ENCODE results near the gene FERMT2.

The FERMT2 gene

DNA sequence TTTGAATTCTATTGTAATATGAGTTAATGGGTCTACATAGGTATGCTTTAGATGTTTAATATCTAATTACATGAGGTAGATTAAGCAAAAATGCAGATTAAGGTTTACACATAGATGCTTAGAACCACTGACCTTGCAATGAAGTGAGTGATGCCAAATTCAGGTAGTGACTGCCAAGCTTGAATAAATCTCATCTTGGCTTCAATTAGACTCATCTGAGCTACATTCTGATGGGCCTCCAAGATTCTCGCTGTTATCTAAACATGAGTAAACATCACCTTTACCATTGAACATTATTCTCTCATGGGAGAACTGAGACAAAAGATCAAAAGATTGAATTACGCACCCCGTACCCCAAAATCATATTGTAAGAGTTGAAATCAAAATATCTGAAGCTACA is 90.6 kb downstream of the FERMT2 start:
- no peak for DNase-seq

DNA sequence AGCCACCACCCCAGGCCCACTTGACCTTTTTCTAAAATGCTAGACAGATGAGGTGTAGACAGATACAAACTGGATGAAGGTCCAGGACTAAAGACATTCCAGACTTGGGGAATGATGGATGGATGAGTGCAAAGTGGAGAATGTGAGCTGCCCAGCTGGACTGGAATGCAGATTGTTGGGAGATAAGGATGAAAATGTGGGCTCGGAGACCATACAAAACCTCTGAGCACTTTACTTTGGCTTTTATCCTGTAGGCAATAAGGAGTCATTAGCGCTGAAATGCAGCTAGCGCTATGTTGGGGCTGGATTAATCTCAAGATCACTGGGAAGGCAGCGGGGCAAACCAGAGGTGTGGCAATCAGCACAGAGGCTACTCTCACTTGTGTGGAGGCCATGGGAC is 94.7 kb downstream of the FERMT2 start:
- no peak for DNase-seq

DNA sequence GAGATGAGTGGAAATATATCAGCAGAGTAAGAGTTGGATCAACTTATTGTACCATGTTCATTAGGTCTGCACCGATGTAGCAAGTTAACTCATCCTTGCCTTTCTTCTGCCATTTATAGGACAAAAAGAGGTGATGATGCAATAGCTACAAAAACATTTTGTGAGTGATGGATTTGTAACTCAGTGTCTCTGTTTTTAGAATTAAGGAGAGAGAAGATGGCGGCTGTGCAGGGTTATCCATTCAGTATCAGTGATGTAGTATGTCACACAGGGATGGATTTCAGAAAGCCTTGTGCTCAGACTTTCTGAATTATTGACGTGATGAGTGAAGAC is 97.4 kb downstream of the FERMT2 start:
- DNase-seq = no peak

DNA sequence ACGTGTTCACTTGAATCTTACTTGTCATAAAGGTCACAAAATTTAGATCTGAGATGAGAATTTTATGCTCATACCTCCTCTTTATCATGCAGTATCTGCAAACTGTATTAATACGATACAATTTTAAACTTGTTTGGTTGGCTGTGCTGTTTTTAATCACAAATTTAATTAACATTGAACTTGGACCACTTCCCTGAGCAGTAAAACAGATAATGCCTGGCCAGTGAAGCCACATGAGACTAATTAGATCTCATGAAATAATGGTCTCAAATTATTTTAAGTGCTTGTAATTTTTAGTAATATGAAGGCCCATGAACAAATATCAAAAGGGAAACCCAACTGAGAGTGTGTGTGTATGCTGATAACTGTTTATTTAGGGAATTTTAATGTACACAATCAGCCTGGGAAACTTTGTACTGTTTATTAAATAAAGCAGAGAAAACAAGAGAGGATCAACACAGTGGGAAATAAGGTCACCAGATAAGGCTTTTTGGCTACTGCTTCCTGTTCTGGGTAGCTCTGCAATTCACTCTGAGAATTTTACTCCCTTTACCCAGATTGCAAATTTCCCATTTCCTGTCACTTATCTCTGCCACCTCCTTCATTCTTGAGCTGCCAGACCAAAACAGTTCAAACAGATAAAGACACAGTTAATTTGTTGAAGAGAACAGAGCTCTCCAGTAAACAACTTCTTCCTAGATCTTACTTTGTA is 97.9 kb downstream of the FERMT2 start:
- no peak for DNase-seq

DNA sequence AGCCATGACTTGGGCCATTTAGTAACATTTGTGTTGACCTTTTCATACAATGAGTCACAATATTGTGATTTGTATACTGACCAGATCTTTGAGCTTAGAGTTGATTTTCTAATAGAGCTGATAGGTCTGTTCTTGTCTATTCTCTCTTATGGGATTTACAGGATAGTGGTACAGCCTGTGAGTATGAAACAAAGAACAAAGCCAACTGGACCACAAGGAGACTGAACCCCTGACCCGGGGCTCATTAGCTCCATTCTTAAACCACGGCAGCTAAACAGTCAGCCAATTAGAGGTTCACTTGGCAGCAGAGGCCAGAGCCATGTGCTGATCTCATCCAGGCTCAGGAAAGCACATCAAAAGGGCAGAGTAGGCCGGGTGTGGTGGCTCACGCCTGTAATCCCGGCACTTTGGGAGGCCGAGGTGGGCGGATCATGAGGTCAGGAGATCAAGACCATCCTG is 100.4 kb downstream of the FERMT2 start:
- no peak for DNase-seq

DNA sequence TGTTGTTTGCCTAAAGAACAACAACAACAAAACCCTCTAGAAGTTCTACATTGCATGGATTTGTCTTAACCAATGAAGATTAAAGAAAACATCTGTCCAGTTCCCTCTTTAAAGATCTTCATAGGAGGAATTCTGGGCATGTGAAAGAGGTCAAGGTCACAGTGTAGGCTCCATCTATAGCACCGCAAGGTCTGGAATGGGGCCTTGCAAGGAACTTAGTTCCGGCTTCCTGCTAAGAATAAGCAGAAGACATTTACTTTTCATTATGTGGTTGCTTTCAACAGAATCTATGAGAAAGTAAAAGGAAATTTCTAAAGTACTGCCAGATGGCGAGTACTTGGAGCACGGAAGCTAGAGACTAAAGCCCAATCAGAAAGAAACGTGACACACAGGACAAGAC is 102.2 kb downstream of the FERMT2 start:
- no peak for DNase-seq

DNA sequence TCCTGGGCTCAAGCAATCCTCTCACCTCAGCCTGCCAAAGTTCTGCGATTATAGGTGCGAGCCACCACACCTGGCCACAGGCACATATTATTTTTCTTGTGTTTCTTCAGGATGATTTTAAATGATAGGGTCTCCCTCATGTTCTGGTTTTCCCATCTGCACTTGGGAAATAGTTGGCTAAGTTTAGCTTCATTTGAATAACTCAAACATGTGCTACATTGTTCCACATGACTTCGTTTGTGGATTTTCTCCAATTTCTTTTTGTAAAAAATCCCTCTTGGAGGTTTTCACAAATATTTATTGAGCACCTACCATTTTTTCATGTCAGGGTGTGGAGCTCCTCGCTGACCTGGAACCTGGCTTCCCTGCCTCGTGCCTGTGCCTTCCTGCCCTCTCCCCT is 104.3 kb downstream of the FERMT2 start:
- no peak for DNase-seq

DNA sequence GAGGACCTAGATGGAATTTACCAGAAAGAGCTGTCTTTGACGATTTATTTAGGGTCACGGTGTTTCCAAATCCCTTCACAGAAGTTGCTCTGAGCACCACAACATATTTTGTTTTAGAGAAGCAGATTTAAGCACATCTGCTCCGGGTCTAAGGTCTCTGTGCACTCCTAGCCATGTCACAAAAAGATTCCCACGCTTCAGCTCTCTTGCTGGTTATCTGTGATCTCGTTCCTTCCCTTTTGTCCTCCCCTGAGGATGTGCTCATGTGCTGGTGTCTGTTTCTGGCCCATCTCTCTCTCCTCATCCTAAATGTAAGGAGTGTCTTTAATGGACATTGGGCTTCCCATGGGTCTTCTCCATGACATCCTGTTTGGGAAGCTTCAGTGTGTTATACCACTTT is 105.8 kb downstream of the FERMT2 start:
- DNase-seq = no peak

DNA sequence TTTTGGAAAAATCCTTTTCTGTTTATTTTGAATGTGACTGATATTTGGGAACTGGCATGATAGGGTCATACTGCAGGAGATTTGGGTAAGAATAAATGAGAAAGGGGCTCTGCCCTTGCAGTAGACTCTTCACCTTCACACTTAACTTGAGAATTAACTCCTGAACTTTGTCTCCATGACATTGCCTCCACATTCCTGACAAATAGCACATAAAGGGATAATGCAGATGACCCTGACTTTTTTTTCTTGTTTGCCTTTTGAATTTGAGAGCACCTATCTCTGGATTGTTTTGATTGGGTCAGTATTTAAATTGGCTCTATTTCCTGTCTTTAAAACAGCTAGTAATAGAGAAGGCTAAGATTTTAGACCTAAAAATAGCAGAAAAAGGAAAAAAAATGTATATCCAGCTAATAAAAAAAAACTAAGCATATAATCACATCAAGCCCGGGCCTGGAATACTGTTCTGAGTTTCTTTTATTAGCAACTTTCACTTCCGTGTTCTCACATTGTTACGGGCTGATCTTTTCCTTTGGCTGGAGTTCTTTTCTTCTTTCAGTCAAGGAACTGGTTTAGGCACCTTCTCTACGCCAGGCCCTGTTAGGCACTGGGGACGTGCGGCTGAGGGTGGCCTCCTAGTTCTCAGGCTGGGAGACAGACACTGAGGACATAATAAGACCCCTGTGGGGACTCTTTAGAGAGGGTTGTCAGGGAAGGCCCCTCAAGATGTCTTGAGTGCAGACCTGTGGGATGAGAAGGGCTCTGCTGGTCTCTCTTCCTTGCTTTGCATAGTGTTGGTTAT is 106.4 kb downstream of the FERMT2 start:
- DNase-seq = no peak

DNA sequence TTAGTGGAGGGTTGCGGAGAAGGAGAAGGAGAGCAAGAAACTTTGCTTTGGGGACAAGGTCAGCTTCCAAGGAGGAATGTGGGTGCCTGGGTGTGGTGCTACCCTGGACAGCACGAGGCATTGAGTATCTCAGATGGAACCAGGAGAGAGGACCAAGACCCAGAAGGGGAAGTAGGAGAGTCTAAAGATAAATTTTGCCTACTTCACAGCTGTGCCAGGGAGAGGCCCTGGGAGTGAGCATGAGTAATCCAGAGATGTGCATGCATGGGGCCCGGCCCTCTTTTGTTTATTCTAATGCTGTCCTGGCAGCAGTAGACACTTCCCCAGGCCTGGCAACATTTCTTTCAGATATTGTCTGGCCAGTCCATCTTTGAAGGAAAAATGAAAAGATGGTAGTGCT is 110.0 kb downstream of the FERMT2 start:
- DNase-seq = no peak

DNA sequence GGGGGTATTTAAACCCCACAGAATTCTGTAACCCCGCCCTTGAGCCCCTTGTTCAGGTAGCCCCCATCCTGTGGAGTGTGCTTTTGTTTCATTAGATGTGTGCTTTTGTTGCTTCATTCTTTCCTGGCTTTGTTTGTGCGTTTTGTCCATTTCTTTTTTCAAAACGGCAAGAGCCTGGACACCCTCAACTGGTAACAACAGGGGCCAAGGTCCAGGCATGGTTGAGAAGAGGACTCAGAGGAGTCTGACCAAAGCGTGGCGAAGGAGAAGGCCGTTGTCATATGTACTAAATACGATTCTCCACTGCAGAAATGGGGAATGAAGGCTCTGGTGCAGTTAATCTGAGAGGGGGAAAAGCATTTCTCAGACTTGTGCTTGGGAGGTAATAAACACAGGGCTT is 113.4 kb downstream of the FERMT2 start:
- DNase-seq = no peak

DNA sequence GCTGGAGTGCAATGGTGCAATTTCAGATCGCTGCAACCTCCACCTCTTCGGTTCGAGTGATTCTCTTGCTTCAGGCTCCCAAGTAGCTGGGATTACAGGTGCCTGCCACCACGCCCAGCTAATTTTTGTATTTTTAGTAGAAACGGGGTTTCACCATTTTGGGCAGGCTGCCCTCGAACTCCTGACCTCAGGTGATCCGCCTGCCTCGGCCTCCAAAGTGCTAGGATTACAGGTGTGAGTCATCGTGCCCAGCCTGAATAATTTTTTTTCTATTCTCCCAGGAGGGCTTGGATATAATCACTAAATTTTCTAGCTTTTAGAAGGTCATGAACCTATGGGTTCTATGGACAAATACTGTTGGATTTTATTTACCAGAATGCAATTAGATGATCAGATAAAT is 114.8 kb downstream of the FERMT2 start:
- no peak for DNase-seq

DNA sequence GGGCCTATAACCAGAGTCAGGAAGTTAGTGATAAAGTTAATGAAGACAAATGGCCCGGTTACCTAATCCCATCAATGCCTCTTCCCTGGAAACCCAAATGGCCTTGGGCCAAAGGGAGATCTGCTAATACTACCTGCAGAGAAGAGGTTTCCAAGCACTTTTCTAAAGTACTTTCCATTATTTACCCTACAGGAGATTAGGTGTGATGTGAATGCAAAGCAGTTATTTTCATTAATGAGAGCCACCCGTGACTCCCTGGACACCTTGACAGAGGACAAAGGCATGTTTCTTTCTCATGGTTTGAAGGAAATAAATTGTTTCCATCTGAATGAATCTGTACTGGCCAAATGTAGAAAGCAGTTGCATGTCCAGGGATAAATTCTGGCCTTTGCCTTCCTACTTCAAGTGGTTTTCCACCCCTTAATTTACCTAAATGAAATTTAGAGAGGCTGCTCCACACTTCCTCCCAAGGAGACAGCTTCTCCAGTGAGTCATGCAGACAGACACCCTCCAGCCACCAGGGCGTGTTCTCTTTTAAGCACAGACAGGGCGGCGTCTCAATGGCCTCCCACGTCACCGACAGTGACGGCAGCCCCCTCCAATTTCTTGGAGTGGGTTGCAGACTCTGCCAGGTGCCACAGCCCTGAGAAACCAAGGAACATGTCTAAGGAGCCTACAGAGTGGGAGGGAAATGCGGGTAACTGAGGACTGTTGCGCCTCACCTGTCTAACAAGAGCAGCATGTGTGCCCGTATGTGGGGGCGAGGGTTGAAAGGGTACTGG is 115.5 kb downstream of the FERMT2 start:
- peak; percentile 46 for DNase-seq

DNA sequence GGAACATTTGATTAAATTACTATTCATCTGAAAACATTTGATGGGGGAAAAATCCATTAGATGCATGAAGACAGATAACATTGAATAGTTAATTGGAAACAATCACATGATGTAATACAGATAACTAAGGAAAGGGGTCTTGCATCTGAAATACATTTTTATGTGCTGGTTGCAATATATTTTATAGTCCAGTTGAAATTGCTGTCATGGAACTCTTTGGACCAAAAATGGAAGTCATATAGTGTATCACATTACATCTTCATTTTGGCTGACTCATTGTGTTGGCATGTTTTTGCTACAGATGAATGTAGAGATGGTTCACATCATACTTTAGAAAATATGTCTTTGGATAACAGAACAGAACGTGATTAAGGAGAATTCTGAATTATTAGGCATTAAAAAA is 116.4 kb downstream of the FERMT2 start:
- DNase-seq = no peak

DNA sequence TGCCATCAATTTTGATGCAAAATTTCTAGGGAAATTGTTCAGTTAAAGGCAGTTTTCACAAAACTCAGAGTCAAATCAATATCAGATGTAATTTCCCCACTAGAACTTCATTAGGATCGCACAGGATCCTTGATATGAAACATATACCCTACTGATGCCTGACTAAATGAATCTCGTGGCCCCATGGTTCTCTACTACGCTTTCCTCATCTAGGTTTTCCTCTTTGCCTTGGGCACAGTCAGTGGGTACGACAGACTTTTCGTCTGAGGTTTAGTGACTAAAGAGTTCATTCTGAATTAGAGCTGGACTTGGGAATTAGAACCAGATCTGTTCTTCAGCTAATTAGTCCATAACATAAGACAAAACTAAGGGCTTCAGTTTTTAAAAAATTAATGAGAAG is 117.0 kb downstream of the FERMT2 start:
- no peak for DNase-seq

DNA sequence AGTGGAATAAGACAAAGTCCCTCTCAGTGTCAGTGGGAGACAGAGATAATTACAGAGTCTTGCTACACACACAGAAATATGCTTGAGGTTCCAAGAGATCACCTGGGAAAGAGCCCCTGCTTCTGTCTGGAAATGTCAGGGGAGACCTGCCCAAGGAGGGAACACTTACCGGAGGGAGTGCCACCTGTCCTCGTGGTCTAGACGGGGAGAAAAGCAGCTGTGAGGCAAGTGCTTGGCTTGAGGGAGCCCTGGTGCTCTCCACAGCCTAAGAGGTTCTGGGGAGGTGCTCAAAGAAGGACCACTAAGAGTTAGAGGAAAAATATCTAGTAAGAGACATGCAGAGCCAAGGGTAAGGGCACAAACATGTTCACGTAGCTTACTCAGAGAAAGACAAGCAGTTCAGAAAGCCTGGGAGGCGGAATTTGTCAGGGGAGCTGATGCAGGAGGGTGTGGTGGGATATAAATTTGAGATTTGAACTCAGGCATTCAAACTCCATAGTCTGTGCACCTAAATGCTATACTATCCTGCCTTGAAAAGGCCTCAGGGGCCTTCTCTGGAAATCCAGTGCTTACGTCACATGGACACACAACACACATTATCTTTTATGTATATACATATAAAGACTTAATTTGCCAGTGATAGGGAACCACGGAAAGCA is 121.2 kb downstream of the FERMT2 start:
- no peak for DNase-seq

DNA sequence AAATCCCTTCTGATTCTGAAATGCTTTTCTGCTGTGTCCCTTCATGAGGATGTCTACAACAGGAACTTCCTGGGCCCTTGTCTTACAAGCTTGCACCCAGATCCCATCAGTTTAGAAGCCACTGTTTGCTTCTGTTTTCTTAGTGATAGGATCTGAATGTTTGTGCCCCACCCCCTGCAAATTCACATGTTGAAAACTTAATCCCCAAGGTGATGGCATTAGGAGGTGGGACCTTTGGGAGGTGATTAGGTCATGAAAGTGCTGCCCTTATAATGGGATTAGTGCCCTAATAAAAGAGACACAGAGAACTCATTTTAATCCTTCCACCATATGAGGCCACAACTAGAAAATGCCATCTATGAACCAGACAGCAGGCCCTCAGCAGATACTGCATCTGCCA is 123.4 kb downstream of the FERMT2 start:
- DNase-seq = no peak

DNA sequence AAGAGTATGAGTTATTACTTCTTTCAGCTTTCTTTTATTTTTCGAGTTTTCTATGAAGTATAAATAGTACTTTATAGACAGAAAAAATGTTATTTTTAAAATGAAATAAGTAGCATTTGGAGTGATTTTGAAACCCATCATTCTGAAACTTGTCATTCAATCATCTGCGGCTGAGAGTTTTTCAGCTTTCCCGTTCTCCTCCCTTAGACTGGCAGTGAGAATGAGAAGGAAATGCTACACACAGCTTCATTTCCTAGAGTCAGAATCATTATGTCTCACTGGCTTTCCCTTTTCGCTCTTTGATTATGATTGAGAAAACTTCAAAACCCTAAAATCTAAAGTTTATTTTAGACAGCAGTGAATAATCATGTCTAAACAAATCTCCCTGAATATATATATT is 125.8 kb downstream of the FERMT2 start:
- DNase-seq = no peak

DNA sequence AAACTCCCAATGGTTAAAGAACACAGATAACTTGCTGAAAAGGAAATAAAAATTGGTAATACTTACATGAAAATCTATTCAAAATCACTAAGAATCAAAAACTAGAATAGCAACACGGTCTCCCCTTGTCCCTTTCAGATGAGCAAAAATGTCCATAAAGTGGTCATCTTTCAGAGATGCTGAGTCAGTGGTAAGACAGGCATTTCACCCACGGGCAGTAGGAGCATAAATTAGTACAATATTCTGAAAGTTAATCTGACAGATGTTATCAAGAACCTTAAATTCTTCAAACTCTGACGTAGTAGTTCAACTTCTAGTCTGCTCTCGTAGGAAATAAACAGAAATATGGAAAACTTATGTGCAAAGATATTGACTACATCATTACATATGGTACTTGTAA is 126.4 kb downstream of the FERMT2 start:
- DNase-seq = no peak

DNA sequence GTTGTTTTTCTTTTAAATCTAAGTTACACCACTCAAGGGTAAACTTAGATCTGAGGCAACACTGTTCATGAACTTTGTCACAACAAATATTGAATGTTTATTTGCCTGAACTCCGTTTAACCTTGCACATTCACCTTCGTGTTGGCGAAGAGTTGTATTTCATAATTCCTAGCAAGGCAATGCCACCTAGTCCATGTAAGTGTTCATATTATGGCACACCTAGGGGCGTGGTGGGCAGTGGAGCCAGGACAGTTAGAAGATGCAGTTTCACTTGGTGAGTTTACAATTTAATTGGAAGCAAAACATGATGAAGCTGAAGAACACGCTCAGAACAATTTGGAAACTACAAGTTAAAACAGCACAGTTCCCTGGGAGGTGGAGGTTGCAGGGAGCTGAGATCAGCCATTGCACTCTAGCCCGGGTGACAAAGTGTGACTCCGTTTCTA is 129.0 kb downstream of the FERMT2 start:
- DNase-seq = no peak

DNA sequence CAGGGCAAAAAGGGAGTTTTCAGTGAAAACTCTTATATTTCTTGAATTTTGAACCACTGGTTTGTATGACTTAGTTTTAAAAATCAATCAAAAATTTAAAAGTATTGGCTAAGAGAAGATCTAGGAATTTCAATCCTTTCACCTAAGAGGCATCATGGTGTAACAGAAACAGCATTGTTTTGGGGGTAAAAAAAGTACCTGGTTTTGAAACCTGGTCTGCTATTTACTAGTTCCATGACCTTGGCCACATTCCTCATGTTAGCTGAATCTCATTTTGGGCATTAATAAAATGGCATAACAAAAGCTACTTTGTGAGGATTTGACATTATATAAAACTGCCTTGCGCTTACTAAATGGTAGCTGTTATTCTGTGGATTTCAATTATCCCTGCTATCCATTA is 142.7 kb downstream of the FERMT2 start:
- DNase-seq = no peak

All from NCI-H2227 treated with DMSO at 0.1 percent for 48 hours (cell line).